GM23248 (cell line): ENCODE measurements around the gene DDX43.

Source experiments
- EZH2 ChIP-seq: fragments of 200-600 bp; sonication (generic); IDR thresholded peaks from 2 replicates; pipeline ENCODE4 v1.6.1; 2018; ENCODE audit warnings: antibody characterized with exemption, mild to moderate bottlenecking; ENCODE audit not compliant: insufficient read depth, poor library complexity, severe bottlenecking
- EZH2phosphoT487 ChIP-seq: fragments of 200-600 bp; sonication (generic); IDR thresholded peaks from 2 replicates; pipeline ENCODE4 v1.6.1; 2018; ENCODE audit warnings: antibody characterized with exemption, moderate library complexity, mild to moderate bottlenecking, low read depth; ENCODE audit not compliant: insufficient read depth

DNA sequence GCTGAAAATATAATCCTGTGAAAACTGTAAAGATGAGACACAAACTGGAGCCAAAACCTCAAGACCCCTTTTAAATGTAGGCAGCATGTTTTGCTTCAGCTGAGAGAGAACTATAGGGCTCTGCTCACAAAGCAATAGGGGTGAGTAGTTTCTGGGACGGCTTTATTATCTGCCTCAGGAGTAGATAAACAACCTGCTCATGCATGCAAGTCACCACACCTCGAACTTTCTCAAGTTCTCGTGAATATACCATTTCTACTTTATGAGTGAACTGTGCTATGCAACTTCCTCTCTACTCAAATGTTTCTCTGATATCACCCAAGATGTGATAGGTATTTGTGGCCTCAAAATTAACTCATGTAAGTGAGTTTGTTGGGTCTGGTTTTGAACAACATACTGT, 17.4 kb upstream of the DDX43 start:
- no peak for TF ChIP-seq EZH2phosphoT487
- no peak for TF ChIP-seq EZH2
